22Rv1 (cell line): ENCODE data around the gene DLL1.

Experiments used
- CTCF ChIP-seq: fragments of 450-650 bp; IDR thresholded peaks from 2 replicates; pipeline ENCODE4 v1.5.1; 2017; ENCODE audit warnings: mild to moderate bottlenecking
- ZFX ChIP-seq: fragments of 450-650 bp; IDR thresholded peaks from 2 replicates; pipeline ENCODE4 v1.6.1; 2017; ENCODE audit warnings: antibody characterized with exemption, borderline replicate concordance

DNA sequence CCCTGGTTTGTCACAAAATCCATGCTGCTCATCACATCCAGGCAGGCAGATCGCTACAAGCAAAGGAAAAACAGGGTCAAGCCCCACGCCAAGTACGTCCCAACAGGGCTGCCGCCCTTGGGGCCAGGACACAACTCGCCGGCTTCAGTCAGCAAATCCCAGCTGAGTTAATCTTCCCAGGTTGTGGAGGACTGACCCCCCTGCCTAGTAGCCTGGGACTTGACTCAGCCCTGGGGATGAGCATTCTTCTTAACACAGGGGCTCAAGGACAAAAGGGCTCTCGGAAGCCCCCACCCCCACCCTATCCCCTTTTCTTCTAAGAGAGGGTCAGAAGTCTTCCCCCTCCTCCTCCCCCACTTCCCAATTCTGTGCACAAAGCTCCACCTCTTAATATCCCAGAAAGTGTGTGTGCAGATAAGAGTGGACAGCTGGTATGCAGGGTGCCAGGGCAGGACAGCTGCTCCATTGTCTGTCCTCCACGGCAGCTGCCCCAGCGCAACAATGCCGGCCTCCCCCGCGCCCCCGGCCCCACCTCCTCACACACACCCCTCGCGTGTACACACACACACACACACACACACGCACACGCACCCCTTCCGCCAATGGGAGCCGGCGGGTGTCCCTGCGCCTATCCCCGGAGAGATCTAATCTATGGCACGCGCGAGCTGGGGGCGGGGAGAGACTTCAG is 4.5 kb downstream of the DLL1 start:
- TF ChIP-seq CTCF, result no peak
- no peak for TF ChIP-seq ZFX
